HG03432 (cell line): Measurements from ENCODE around the gene PDE11A.
"Not testable (repeated sequence)": the region's sequence is repeated elsewhere in the genome, so short reads cannot be mapped to it uniquely, and the experiment has no call there.

Experiments used
- ATAC-seq: cut with Tn5 transposase; IDR thresholded peaks from one replicate; pipeline ENCODE4 v1.9.1; 2021; ENCODE audit warnings: mild to moderate bottlenecking, moderate library complexity; ENCODE audit not compliant: unreplicated experiment

PDE11A gene

DNA sequence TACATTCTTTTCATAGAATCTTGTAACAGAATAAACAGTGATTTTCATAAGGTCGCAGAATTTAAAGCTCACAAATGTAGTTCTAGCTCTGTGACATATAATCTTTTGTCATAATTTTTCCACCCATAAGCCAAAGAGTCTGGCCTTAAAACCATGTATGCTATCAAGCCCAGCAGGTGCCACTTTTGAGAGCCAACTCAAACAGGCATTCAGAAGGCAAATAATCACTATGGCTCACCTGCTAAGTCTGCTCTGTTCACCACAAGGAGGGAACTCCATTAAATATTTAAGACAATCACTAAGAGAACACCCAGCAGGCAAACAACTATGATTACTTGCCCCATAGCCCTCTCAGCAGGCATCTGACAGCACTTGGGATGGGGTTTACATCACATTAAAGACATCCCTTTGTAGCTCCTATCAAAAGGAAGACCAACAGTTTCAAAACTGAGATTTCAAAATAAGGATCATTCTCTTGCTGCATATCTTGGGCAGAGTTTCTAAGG, 241.6 kb downstream of the PDE11A start:
- no peak for ATAC-seq

DNA sequence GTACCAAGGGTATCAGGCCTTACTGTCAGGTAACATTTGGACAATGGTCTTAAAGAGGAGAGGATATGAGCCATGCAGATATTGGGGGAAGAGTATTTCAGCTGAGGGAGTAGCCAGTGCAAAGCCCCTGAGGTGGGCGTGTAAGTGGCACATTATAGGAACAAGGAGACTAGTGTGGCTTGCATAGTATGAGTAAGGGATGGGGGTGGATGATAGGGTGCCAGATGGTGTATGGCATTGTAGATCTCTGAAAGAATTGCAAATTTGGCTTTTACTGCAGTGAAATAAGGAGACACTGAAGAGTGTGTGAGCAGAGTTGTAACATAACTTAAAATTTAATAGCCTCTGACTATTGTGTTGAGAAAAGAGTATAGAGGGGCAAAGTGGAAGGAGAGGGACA, 244.0 kb downstream of the PDE11A start:
- no peak for ATAC-seq

DNA sequence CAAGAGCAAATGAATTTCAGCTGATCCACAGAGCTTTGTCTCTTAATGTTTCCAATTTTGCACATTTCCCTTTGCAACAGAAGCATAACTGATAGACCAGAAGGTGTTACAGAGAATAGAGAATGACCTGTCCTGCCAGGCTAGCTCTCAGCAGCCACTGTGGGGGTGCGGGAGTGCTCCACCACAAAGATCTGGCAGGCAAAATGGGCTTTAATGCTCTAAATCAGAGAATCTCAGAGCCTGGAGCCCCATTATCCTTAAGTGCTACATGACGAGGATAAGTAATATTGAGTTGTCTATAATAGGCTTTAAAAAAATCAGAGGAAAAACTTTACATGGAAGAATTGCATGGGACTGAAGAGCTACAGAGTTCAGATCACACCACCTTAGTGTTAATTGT, 245.7 kb downstream of the PDE11A start:
- ATAC-seq = no peak

DNA sequence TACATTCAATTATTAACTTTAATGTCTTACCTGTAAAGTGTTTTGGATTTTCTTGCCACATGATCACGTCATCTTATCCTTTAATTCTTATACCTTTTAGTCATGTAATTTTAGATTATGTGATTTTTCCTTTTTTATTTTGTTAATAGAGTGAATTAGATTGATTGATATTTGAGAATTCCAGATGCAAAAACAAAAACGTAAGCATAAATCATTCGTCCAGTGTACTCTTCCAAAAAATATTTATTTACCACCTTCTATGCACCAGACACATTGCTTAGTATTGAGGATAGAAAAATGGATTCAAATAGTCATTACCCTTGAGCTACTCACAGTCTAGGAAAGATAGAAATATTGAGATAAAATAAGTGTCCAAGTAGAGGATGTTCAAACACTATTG, 249.6 kb downstream of the PDE11A start:
- ATAC-seq = no peak

DNA sequence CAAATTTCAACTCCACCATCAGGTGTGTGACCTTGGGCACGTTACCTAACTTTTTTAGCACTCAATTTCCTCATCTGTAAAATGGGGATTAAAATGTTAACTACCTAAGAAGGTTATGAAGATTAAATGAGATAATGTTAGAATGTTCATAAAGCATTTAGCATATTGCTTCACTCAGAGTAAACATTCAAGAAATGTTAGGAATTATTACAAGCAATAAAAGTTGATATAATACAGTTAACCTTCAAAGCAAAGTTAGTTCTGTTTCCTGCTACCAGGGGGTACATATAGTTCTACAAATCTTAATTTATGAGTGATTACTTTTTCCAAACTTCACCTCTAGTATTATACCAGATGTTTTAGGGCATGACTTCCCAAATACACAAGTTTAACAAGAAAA, 254.2 kb downstream of the PDE11A start:
- ATAC-seq = no peak

DNA sequence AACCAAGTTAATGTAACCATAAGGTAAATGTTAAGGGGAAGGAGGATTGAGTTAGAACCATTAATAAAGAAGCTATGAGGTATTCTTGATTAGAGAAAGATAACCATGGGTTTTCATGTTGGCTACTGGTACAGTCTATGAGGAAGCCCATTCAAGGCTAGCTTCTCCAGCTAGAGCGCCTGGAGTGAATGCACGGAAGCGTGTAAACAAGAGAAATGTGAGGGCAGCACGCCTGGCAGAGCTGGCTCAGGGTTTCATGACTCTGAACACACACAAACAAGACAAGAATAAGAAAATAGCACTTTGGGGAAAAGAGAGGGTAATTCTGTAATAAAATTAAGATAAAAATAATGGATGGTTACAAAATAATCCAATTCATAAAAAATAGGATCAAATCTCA, 255.3 kb downstream of the PDE11A start:
- no peak for ATAC-seq

DNA sequence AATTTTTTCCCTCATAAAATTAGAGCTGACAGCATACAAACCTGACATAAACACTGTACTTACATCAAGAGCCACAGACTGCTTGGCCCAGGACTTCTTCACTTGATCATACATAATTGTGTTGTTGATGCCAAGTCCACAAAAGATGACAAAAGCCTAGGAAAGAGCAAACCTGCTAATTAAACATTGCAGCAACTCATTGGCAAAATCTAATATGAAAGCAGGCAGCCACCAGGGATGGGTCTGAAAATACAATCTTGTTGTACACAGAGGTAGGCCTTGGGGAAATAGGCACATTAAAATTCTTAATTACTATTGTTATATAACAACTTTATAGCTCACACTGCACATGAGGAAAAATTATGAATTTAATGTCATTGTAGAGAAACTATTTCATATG, 255.8 kb downstream of the PDE11A start:
- no peak for ATAC-seq

DNA sequence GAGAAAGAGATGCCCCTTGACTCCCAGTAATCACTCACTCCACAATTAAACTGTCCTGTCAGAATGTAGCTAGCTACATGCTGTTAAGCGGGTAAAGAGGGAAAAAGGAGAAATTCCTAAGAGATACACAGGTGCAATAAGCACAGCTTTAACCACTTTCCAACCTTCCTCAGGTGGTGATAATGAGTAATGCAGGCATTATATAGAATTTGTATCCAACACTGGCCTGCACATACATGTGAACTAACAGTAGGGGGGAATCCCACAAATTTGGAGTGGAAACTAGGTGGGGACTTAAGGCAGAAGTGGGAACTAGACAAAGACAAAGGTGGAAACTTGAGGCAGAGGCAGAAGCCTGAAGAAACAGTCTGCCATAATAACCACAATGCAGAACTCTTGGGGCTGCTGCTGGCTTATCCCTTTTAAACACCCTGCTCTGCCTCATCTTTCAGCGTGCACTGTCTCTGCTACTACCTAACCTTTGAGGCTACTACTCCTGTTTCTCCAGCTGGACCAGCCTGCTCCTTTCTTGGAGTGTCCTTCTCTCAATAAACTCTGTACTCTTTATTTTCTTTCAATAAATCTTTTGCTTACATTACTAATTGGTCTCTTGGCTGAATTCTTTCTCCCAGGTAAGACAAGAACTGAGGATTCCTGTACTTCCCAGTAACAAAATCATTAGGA, 259.7 kb downstream of the PDE11A start:
- ATAC-seq = no peak

DNA sequence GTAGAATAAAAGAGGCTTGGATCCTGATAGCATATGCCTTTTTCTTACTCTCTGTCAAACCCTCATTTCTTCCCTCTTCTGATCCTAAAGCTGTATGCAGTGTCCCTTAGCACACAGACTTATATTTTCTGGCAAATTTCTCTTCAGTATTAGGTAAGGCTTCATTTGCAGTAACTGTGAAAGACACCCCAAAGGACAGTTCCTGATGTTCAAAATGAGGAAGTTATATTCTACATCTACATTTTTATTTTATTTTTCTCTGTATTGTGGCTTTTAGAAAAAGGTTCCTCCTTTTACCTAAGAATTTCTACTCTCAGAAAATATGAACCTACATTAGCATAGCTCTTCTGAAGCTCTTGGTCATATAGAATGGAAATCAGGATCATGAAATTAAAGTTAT, 261.7 kb downstream of the PDE11A start:
- ATAC-seq = no peak

DNA sequence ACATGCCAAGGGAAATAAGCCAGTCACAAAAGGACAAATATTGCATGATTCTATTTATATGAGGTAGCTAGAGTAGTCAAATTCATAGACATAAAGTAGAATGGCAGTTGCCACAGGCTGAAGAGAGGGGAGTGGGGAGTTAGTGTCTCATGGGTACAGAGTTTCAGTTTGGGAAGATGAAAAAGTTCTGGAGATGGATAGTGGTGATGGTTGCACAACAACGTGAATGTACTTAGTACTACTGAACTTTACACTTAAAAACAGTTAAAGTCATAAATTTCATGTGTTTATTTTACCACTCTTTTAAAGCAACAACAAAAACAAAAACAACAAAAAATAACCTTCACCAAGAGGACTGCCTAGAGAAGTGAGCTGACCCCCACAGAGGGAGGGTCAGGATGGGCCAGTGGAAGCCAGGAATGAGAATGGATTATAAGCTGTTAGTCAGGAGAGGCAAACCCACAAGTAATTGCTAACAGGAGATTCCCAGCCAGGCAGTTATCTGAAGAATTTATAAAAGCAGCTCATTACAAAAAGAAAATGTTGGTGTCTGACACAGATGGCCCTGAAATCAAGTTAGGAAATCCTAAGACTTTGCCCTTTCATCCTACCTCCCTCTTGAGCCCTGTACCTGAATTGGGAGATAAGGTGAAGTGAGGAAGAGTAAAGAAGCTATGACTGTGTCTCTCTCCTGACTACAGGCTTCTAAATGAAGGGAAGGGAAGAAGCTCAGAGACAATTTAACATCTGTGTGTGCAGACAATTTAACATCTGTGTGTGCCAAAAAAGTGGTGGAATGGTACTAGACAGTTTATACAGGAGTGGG, 263.4 kb downstream of the PDE11A start:
- ATAC-seq = no peak

DNA sequence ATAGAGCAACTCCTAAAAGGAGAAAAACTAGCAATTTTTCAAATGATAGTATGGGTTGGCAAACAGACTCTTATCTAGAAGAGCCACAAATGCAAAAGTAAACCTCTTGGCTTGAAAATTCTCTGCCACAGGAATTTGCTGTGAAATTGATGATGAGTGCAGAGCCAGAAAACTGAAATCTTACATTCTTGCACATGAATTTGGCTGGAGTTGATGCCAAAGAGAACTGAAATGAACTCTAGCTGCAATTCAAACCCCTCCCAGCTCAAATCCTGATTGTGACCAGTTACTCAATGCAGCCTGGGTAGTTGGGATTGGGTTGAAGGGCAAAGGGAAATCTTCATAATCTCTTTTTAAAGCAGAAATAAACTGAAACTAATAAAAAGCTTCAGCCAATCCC, 266.6 kb downstream of the PDE11A start:
- ATAC-seq = no peak

DNA sequence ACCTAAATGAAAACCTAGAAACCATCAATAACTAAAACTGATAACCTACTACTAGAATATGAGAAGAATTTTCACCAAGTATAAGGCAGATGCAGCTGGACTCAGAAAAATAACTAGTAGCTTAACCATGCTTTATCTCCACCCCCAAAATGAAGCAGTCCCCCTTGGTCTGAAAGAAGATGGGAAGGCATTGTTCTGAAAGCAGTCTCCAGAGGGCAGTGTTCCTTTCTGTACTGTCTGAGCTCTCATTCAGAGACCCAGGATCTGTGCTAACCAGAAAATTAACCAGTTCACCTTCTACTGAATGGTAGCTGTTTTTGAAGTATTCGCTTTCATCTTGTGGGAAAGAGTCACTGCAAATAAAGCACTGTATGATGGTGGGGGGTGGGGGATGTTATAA, 273.0 kb downstream of the PDE11A start:
- ATAC-seq = no peak

DNA sequence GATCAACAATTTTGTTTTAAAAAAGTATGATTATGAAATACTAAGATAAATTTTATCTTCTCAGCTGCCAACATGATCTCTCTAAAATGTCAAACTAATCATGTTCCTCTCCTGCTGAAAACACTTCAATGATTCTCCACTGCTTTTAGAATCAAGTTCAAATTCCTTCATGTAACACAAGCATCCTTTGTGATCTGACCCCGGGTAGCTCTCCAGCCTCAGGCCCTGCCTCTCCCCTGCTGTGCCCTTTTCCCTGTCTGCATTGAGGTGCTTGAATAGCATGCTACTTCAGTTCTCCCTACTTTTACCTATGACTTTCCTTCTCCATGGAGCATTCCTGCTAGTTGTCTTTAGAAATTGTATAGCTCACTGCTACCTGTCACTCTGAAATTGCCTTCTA, 274.8 kb downstream of the PDE11A start:
- ATAC-seq = no peak

DNA sequence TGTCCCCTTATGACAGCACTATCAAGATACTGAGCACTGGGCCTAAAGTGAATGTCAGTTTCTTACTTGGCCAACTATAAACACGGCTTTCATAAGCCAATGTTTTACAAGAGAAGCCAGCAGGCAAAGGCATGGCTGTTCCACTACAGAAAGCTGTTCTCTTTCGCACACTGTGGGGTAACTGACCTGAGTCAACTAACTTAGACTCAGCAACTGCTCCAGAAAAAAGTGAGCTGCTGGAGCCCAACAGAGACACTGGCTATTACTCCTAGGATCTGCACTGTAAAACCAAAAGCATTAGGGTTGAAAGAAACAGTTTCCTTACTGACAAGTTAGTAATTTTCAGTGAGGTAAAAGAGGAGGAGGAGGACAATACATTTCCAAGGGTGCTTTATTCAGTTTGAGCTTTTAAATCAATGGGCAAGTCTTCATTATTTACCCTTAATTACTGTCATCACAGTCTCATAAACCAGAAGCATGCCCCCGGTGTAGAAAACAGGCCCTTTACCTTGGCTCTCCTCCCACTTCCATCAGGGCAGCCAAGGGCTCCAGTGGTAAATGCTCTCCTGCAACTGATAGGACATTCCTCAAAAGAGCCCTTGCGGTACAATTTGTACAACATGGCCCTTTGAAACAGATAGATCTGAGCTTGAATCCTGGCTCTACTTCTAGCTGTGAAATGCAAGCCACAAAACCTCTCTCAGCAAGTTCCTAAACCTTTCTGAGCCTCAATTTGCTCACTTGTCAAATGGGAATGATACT, 275.7 kb downstream of the PDE11A start:
- no peak for ATAC-seq

DNA sequence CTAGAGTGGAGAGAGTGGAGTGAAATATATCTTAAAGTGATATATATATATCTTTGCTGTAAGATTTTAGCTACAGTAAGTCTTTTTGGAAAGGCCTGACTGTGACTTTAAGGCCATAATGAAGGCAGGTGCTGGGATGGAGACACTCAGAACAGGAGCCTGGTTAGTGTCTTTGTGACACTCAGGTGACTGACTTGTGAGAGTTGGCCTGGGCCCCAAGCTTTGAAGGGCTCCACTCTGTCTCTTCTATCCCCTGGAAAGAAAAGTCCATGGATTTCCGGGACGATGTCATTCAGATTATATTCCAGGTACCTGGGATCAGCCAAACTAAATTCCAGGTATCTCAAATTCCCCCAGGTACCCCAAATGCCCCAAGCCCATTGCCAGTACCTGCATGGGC, 276.6 kb downstream of the PDE11A start:
- ATAC-seq = no peak

DNA sequence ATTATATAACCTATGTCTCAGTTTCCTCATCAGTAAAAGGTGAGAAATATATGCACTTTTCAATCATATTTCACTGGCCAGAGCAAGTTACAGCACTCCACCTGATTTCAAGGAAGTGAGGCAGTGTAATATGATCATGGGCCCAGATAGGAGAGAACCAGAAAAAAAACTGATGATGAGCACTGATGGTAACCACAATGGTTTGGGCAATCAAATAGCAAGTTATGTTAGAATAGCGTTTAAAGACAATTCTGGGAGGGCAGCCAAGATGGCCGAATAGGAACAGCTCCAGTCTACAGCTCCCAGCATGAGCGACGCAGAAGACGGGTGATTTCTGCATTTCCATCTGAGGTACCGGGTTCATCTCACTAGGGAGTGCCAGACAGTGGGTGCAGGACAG, 287.4 kb downstream of the PDE11A start:
- not testable (repeated sequence) for ATAC-seq

DNA sequence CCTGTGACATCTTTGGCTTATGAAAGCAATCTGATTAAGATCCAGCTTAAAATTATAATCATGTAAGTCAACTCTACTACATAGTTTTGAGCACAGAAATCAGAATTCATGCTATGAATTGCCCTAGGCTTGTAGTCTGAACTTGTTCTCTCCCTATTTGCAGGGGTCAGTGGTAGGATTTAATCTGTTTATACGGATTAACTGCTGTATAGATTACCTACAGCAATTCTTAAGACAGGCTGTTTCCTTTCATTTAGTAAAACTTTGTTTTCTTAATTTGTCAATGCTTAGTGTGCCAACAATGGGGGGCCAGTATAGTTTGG, 287.9 kb downstream of the PDE11A start:
- ATAC-seq = peak; percentile 6

DNA sequence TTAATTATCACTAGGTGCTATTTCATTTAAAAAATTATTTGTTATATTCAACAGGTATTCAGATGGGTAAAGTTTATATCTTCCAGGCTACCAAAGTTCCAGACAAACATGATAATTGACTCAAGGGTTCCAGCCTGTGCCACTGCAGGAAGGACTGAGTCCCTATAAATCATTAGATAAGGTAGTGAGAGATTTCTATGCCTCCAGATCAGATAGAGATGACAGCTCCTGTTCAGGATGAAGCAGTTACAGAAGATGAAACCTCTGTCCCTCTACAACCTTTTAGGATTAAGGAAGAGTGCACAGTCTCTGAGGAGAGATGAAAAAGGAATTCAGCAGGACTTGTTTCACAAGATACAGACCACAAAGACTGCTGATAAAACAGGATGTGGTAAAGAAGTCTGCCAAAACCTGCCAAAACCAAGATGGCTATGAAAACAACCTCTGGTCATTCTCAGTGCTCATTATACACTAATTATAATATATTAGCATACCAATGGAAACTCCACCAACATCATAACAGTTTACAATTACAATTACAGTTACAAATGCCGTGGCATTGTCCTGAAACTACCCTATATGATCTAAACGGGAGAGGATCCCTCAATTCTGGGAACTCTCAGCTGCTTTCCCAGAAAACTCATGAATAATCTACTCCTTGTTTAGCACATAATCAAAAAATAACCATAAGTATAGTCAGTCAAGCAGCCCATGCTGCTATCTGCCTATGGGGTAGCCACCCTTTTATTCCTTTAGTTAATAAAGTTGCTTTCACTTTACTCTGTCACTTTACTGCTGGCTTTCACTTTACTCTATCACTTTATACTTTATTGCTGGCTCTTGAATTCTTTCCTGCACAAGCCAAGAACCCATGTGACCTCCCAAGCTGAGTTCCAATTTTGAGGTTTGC, 288.5 kb downstream of the PDE11A start:
- peak; percentile 90 for ATAC-seq

DNA sequence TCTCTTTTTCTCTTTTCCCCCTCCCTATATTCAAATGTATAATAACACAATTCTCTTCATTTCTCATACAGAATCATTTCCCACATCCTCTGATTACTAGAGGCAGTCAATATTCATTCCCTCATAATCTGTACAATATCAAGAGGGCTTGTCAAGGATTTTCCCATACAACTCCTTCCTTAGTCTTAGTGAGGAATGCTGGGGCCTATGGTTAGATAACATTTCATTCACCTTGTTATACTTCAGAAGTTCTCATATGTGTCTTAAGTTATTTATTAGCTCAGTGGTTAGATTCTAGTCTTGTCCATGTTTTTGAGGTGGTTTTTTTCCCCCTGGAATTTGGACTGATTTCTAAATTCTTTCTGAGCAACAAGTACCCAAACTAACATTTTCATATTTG, 289.5 kb downstream of the PDE11A start:
- no peak for ATAC-seq

DNA sequence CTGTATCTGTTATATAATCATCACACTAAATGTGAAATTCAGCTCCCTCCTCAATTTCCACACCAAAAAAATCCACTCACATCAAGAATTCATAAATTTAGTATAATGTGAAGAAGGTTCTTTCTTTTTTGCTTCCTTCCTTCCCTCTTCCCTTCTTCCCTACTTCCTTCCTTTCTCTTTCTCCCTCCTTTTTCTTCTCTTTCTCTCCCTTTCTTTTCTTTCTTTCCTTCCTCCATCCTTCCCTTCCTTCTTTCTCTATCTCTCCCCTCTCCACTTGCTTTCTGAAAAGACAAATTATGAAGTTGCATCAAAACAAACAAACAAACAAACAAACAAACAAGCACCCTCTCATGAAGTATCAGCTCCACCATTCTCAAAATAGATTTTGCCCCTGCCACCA, 290.0 kb downstream of the PDE11A start:
- ATAC-seq = no peak

DNA sequence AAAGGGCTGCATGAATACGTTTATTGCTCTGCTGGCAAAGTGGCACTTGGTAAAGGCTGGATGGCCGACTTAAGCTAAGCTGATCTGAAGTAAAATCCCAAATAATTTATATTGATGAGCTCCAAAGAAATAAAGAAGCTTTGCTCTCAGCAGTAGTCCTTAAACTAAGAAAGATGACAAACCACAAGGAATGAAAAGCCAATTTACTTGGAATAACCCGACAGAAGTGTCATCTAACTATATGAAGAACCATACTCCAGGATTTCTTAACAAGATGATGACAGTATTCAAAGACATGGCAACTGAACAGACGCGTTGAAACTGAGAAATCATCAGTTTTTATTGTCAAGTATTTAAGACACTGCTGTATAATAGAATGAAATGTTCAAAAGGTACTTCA, 294.1 kb downstream of the PDE11A start:
- no peak for ATAC-seq
